ENCODE data around the gene LYSMD1. TPM values are rescaled to one million over a fixed set of nuclear protein-coding genes. Genes with fewer than 3 reads are reported as not detected.

Gene LYSMD1
- total and polyA plus RNA-seq, 2 of the 4 experiments (the other 2 are of a cell fraction): 5.9 to 10.4 TPM

GRCh38 chr1:151147665-151148064 lies 18.0 kb downstream of the LYSMD1 start:
- no TSS peak for BruUV-seq (replicated peaks)
- Histone ChIP-seq H3K4ac (ENCODE audit: low read depth, low read length) (no peak overlapping the region), H2AK5ac (ENCODE audit: low read depth, low read length) (no peak overlapping the region), H3K56ac (ENCODE audit: extremely low read depth, insufficient read depth, low read length) (no peak overlapping the region), H2BK15ac (ENCODE audit: low read depth, low read length) (no peak overlapping the region), H3K23ac (ENCODE audit: low read depth, low read length) (no peak overlapping the region), H2BK120ac (ENCODE audit: low read depth, low read length) (no peak overlapping the region), H3K14ac (replicated peaks; ENCODE audit: low read depth, low read length) (no peak overlapping the region), H3K79me1 (ENCODE audit: low read depth in 1 of 2, low read length in 2 of 2) (peaks cover 0 to 6% of the 10 kb centered on the region in 2 experiments; a peak in 1 of 4 replicates), H4K91ac (ENCODE audit: insufficient read depth, low read depth, low read length) (no peak overlapping the region), H3K36me3 (ENCODE audit: control insufficient read depth, insufficient read depth, low read length) (no peaks in the 10 kb centered on the region), H3K27me3 (ENCODE audit: control insufficient read depth, insufficient read depth, low read length) (peaks cover 2% of the 10 kb centered on the region; the same call in 1 of the 2 replicates), H3K4me2 (ENCODE audit: low read depth, low read length) (no peak overlapping the region), H2BK5ac (ENCODE audit: low read depth, low read length, poor library complexity, severe bottlenecking) (no peak overlapping the region), H3K4me1 (ENCODE audit: control insufficient read depth, insufficient read depth, low read length) (peaks cover 5% of the 10 kb centered on the region), H4K20me1 (ENCODE audit: insufficient read depth, low read length) (peaks cover 5% of the 10 kb centered on the region; the same call in 1 of the 2 replicates), H3K9me1 (ENCODE audit: insufficient read depth, low read length) (peaks cover 4% of the 10 kb centered on the region; the same call in 1 of the 2 replicates), H2BK20ac (ENCODE audit: low read depth, low read length) (no peak overlapping the region), H4K5ac (ENCODE audit: low read depth, low read length) (no peak overlapping the region), H2AFZ (replicated peaks; ENCODE audit: low read length, poor library complexity) (no peak overlapping the region), H3K18ac (ENCODE audit: low read depth, low read length) (no peak overlapping the region), H2AK9ac (replicated peaks; ENCODE audit: low read depth, low read length, poor library complexity) (no peak overlapping the region), H3K9ac (ENCODE audit: low read depth, low read length) (no peak overlapping the region), H3K9me3 (ENCODE audit: control insufficient read depth, insufficient read depth, low read length) (no peaks in the 10 kb centered on the region), H3K4me3 (ENCODE audit: insufficient read depth, low read depth, low read length) (no peak overlapping the region), H3K27ac (ENCODE audit: insufficient read depth, low read length) (no peak overlapping the region), H4K8ac (ENCODE audit: low read depth in 2 of 2, low read length in 2 of 2) (peak overlapping the region in 1 of 2 experiments; percentile 49; a peak in 1 of 4 replicates)
- no CpG with 5 or more reads among the region's 2 CpGs for WGBS, 2 experiments (ENCODE audit: extremely low coverage in 2 of 2, insufficient read length in 1 of 2)
- ATAC-seq (ENCODE audit: low read depth): no peak
- POLR2A ChIA-PET (ENCODE audit: unreplicated experiment): no interaction called here
- CTCF ChIA-PET: no interaction called here
- dilution Hi-C loops (cut with HindIII; ENCODE audit: low sequenced_read_pairs, unreplicated experiment): no loop called here
- in situ Hi-C loops (cut with MboI; ENCODE audit: low sequenced_read_pairs): no loop called here
- no peak for TF ChIP-seq MAZ (IDR thresholded peaks at IDR 0.05; ENCODE audit: borderline replicate concordance, low read depth, low read length)
- no peak for TF ChIP-seq CHD1 (IDR thresholded peaks at IDR 0.05; ENCODE audit: low read depth, low read length)
- TF ChIP-seq POLR2A (IDR thresholded peaks at IDR 0.05; ENCODE audit: low read depth, low read length): no peak
- TF ChIP-seq ELK1 (IDR thresholded peaks at IDR 0.05; ENCODE audit: borderline replicate concordance, low read depth, low read length): no peak
- TF ChIP-seq USF2 (IDR thresholded peaks at IDR 0.05; ENCODE audit: low read depth, low read length): no peak
- TF ChIP-seq NFE2L2 (IDR thresholded peaks at IDR 0.05; ENCODE audit: low read depth, low read length): no peak
- no peak for TF ChIP-seq RCOR1 (IDR thresholded peaks at IDR 0.05; ENCODE audit: insufficient replicate concordance, low read length)
- no peak for TF ChIP-seq FOS (IDR thresholded peaks at IDR 0.05; ENCODE audit: low read depth, low read length)
- TF ChIP-seq CEBPB (IDR thresholded peaks at IDR 0.05; ENCODE audit: low read depth, low read length): no peak
- no peak for TF ChIP-seq CTCF (conservative IDR thresholded peaks at IDR 0.05; ENCODE audit: low read depth, low read length)
- TF ChIP-seq BHLHE40 (IDR thresholded peaks at IDR 0.05; ENCODE audit: low read depth, low read length): no peak
- TF ChIP-seq MXI1 (IDR thresholded peaks at IDR 0.05; ENCODE audit: borderline replicate concordance, low read depth, low read length): no peak
- no peak for TF ChIP-seq MAFK (IDR thresholded peaks at IDR 0.05; ENCODE audit: low read depth, low read length)
- TF ChIP-seq RAD21 (IDR thresholded peaks at IDR 0.05; ENCODE audit: low read length): no peak
- intact Hi-C loops (cut with micrococcal nuclease): loop anchor here (5.0 kb wide), 1 partner anchor 75 kb away; the partner anchor contains the start of gene GABPB2
- no peak for DNase-seq

All from IMR-90 (cell line).